ENCODE measurements around the gene TRPM3.

GRCh38 chr9:71122421-71122820 is 1.0 kb upstream of the TRPM3 start:
- TF ChIP-seq ZNF274 (IDR thresholded peaks at IDR 0.05; ENCODE audit: low read depth, low read length) (no peak), YY1 (IDR thresholded peaks at IDR 0.05; ENCODE audit: insufficient read depth, insufficient read length) (no peak), SUZ12 (IDR thresholded peaks at IDR 0.05; ENCODE audit: extremely low read depth, insufficient read depth, insufficient read length) (no peak)

Data from NT2/D1 (cell line).